GM20431 (cell line): ENCODE data around the gene TRAF5.
"Not testable (repeated sequence)": the region's sequence is repeated elsewhere in the genome, so short reads cannot be mapped to it uniquely, and the experiment has no call there.

Source experiments
- in situ Hi-C: fragments of 300-500 bp; cut with MseI, MboI; formaldehyde crosslinking; loops from one replicate; pipeline ENCODE4 v1.15.0; 2020; ENCODE audit warnings: low sequenced_read_pairs; ENCODE audit not compliant: unreplicated experiment

TRAF5 gene, protein sequence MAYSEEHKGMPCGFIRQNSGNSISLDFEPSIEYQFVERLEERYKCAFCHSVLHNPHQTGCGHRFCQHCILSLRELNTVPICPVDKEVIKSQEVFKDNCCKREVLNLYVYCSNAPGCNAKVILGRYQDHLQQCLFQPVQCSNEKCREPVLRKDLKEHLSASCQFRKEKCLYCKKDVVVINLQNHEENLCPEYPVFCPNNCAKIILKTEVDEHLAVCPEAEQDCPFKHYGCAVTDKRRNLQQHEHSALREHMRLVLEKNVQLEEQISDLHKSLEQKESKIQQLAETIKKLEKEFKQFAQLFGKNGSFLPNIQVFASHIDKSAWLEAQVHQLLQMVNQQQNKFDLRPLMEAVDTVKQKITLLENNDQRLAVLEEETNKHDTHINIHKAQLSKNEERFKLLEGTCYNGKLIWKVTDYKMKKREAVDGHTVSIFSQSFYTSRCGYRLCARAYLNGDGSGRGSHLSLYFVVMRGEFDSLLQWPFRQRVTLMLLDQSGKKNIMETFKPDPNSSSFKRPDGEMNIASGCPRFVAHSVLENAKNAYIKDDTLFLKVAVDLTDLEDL

DNA sequence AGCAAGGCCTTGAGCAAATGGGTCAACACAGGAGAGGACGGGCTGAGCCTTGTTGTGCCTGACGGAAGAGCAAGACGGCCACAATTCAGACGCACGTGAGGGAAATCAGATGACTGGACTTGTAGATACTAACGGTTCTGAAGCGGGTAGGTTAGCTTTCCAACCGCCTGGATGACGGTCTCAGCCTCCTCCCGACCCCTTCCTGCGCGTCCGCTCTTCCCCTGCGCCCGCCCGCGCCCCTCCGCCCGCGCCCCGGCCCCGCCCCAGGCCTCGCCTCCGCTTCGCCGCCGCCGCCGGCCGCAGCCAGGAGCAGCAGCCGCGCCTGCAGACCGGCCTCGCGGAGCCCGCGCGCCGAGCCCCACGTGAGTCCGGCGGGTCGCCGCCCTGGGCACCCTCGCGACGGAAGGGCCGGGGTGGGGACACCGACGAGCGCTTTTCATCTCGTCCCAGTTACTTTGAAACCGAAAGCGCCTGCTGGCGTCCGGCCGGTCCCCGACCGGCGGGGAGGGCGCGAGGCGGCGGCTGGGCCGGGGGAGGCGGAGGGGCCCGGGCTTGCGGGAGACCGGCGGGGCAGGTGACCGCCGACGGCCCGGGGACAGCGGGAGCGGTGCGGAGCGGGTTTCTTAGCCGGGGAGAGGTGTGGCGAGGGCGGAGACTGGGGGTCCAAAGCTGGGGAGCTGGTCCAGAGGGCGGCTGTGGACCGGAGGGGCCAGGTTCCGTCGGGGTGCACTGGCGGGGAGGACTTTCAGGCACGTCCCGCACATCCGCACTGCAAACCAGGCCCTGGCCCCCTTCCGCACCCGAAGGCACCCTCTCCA lies at the start of gene TRAF5:
TRAF5 (plus strand) TSS at position 306 of the 818 bp plus-strand sequence. CDS start 26,407 bp downstream, outside the sequence.
- in situ Hi-C loops = no loop called here

DNA sequence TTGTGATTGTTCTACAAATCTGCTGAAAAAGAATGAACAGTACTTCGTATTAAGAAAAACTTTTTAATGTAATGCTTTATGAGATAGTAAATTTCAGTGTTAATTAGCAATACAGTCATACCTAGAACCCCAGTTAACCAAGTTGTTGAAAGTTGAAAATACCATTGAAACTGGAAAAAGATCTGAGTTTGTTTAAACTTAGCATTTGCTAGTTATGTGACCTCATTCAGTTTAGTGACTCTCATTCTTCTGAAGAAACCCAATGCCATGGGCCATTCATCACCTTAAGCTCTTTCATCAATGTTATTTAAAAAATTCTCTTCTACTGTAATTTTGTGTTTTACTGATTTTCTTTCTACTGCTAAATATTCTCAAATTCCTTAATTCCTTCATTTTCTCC lies 47.3 kb upstream of the TRAF5 start:
- in situ Hi-C loops = no loop called here

DNA sequence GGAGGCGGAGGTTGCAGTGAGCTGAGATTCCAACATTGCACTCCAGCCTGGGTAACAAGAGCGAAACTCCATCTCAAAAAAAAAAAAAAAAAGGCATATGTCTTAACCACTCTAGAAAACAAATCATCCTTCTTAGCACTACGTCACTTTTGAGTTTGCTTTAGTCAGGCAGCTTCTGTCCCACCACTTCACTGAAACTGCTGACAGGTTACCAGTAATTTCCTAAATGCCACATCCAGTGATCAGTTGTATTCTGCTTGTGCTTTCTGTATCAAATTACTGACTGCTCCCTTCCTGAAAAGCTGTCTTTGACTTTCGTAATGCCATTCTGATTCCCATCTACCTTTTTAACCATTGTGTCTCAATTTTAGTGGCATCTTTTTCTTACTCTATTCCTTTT lies 45.7 kb upstream of the TRAF5 start:
- in situ Hi-C loops = no loop called here

DNA sequence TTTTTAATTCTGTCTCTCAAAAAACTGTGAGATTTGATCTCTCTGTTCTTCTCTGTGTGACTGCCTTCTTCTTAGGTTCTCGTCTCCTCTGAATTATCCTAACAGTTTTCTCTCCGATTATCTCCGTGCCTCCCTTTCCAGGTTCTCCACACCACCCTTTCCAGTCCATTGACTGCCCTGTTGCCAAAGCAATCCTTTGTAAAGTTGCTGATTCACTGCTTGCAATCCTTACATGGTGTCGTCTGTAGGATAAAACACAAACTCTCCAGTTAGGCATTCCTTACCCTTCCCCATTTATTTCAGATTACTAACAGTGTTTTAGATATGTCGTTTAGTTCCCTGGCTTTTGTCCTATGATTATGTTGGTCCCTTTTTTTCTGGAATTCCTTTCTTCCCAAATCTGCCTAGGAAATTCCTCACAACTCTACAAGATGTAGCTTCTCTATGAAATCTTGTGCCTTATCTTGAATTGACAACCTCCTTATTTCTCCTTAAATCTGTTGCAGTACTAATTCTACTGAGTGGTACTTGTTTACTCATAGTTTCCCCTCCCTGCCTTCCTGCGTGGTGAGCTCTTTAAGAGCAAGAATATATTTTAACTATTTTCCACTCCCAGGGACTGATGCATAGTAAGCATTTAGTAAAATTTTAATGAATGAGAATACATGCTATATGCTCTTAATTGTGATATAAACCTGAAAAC lies 45.2 kb upstream of the TRAF5 start:
- in situ Hi-C loops = no loop called here

DNA sequence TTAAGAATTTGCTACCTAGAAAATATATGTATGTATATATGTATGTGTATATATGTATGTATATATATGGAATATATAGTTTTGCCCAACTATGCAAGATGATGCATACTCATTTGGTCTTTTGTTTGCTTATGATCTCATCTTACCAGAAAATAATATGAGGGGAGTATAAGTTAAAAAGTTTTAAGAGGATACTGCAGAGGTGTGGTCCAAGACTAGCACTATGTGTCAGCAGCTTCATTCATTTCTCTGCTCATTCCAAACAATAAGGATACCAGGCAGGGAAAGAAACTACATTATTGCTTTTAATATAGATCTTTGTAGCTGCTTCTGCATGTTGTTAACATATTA lies 44.6 kb upstream of the TRAF5 start:
- in situ Hi-C loops = no loop called here

DNA sequence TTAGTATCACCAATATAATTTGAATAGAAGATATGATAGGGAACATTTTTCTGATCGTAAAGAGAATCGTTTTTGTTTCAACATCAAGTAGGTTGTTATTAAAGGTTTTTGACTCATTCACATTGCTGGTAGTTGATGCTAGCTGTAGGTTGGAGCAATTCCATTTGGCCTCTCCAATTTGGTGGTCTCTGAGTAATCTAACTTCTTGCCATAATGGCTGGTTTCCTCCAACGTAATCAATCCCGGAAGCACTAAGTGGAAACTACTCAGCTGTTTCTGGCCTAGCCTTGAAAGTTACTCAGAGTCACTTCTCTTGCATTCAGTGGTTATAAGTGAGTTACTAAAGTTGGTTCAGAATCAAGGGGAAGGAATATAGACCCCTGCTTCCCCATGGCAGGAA lies 41.4 kb upstream of the TRAF5 start:
- in situ Hi-C loops = no loop called here

DNA sequence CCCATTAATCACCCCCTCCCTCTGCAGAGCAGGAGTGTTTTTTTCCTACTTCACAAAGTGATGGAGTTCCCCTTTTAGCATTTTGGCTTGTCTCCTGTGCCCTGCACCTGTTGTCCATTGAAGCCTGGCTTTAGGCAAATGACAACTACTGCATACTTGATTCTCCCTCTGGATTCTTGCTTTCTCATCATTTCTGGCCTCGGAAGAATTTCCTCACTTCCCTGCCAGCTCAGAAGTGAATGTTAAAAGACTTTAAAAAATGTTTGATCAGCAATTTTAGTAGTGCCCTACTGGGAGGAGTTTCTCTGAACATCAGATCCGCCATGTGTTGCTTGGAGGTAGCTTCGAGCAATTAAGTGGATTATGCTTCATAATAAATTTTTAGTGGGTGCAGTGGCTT lies 39.4 kb upstream of the TRAF5 start:
- in situ Hi-C loops = no loop called here

DNA sequence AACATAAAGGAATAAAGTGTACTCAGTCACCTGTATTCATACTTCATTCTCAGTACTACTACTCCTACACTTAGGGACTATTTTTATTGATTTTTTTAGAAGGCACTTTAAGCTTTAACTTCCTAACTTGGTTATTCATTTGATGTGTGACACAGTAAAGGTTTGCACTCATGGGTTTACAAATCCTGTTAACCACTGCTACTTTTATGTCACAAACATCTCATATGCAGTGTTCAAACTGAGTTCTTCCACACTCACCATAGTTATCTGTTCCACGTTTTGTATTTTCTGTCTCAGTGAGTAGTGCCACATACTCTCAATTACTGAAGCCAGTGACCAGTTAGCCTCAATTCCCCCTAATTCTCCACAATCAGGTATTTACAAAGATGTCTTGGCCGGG lies 34.2 kb upstream of the TRAF5 start:
- in situ Hi-C loops = no loop called here

DNA sequence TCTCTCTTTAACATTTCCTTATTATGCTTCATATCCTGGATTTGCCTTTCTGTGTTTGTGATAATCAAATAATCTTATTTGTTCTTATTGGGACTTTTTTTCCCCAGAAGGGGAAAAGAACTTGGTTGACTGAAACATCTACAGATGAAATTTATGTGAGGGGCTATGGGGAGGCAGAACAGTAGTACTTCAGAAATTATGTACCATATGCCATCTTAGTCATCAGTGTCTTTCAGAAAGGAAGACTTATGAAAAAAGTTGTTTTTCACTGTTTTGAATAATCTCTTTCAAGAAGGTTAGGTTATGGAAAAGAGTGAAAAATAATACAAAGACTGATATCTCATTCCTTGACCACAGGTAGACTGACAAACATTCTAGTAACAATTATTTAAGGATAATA lies 30.2 kb upstream of the TRAF5 start:
- in situ Hi-C loops = no loop called here

DNA sequence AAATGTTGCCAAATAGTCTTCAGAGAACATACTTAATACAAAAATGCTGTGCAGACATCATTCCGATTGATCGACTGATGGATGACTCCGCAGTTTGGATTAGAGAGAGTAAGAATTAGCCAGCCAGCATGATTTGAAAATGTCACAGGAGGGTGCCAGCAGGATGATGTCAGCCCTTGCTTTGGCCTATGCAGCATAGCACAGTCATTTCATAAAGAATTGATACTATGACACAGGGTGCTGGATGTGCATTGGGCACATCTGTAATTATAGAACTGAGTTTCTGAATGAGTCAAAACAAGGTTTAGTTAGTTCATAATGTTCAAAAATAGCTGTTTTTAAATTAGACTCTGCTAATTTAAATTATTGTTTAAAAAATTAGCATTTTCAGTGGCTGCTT lies 21.6 kb upstream of the TRAF5 start:
- in situ Hi-C loops = no loop called here

DNA sequence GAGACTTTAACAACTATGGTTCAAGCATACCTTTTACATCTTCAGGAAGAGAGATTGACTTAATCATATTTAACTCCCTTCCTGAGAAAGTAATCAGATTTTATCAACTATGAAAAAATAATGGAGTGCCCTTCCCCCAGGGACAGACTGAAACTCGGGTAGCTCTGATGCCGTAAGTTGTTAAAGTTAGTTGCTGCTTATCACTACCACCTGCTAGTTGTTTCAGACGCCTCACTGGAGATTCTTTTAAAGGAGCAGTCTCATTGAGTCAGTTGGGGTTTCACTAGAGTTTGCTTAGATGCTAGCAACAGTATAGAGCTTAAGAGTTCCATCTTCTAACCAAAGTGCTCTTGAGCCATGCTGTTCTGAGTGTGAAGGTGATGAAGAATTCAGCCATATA lies 17.0 kb upstream of the TRAF5 start:
- in situ Hi-C loops = no loop called here

DNA sequence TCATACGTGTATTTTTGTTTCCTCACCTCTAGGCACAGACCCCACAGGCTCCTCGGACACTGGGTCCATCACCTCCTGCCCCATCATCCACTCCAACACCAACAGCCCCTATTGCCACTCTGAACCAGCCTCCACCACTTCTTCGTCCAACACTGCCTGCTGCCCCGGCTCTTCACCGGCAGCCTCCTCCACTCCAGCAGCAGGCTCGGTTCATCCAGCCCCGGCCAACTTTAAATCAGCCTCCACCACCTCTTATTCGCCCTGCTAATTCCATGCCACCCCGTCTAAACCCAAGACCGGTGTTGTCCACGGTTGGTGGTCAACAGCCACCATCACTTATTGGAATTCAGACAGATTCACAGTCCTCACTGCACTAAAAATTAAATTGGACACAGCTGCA lies 13.2 kb upstream of the TRAF5 start:
- in situ Hi-C loops = no loop called here

DNA sequence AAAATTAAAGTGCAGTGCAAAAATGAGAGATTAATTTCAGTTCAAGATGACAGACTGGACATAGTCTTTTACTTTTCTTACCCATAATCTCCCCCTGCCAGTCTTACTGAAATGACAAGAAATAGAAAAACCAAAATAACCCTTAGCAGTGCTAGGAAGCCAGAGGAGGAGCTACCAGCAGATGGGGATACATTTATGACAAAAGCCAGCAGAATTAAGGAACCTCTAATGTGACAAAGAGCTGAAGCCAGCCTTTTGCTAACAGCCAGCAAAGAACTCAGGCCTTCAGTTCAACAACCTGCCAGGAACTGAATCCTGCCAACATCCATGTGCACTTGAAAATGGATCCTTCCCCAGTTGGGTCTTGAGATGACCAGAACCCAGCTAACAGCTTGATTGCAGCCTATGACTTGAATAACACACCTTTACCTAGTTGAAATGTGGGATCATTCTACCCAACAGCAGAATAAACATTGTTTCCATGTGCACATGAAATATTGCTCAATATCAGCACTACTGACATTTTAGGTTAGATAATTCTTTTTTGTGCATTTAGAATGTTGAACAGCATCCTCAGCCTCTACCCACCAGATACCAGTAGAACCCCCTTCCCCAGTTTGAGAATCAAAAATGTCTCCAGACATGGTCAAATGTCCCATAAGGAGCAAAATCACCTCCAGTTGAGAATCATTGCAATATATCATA lies 7.9 kb upstream of the TRAF5 start:
- in situ Hi-C loops = no loop called here

DNA sequence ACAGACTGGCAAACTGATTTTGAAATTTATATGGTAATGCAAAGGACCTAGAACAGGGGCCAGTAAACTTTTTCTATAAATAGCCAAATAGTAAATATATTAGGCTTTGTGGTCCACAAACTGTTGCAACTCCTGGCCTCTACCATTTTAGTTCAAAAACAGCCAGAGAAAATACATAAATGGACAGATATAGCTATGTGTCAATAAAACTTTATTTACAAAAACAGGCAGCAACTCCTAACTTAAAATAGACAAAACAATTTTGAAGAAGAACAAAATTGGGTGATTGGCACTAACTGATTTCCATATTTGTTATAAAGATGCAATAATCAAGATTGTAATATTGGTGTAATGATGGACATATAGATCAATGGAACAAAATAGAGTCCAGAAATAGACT lies 6.7 kb upstream of the TRAF5 start:
- in situ Hi-C loops = no loop called here

DNA sequence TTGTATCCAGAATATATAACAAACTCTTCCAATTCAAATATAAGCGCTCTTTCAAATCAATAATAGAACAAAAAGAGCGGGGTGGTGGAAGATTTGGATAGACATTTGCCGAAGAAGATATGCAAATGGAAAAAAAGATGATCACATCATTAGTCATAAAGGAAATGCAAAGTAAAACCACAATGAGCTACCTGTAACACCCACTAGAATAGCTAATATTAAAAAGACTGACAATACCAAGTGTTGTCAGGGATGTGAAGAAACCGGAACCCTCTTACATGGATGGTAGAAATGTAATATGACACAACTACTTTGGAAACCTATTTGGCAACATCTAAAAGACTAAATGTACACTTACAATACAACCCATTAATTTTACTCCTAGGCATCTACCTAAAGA lies 5.7 kb upstream of the TRAF5 start:
- in situ Hi-C loops = no loop called here

DNA sequence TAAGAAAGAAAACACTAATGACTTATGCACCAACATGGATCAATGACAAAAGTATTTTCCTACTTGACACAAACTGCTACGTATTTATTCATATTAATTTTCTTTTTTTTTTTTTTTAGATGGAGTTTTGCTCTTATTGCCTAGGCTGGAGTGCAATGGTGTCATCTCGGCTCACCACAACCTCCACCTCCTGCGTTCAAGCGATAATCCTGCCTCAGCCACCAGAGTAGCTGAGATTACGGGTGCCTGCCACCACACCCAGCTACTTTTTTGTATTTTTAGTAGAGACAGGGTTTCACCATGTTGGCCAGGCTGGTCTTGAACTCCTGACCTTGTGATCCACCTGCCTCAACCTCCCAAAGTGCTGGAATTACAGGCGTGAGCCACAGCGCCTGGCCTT lies 5.0 kb upstream of the TRAF5 start:
- in situ Hi-C loops = not testable (repeated sequence)

DNA sequence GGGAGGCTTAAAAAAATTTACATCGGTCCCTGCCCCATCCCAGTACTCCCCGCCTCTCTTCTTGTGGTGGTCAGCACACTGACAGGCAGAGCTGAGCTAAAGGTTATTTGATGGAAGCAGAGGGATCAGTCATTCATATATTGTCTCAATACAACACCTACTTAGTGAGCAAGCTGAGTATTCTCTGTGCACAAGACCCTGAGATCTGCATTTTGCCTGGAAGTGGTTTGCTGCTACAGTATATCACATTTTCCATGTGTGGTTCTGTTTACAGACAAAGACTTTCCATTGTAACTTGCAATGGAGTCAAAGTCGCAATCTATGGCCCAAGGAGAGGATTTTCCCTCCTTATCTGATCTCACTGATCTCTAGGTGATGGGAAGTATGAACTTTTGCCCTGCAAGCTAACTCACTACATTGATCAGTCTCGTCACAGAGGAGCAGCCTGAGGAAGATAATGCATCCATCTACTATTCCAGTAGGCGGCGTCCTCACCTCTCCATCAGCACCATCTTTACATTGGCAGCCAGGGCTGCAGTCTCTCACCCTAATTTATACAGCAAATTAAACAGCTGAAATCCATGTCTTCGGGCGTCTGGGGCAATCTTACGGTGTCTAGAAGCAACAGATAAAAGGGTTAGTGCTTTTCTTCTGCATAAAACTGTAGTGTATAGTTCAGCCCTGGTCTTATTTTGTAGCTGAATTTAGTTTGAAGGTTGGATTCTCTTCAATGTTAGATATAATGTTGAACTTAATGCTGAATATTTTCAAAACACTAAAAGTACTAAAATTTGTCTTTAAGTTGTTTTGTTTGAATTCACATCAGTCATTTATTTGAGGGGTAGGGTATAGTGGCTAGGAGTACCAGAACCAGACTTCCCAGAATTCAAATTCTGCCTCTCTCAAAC lies 3.2 kb upstream of the TRAF5 start:
- in situ Hi-C loops = no loop called here

DNA sequence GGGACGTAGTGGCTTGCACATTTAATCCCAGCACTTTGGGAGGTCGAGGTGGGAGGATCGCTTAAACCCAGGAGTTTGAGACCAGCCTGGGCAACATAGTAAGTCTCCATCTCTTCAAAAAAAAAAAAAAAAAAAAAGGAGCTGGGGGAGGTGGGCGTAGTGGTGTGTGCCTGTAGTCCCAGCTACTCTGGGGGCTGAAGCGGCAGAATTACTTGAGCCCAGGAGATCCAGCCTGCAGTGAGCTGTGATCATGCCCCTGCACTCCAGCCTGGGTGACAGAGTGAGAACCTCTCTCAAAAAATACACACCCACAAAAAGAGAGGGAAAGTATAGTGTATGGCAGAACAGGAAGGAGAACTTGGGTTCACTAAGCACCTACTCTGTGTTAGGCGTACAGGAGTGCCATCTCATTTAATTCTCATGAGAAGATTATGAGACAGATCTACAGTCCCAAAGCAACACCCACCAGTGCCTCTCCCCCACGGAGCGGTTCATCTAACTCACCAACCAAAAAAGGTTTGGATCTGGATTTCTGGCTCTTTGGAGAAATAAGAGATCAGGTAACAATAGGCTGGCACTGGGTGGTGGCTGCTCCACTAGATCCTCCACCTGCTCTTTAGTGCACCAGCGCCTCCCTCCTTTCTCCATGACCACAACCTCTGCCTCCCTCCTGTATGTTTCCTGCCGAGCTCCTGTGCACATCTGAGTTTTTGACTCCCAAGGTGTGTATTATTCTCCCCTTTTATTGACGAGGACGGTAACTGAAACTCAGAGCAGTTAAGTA lies 1.4 kb upstream of the TRAF5 start:
- in situ Hi-C loops = no loop called here
